HepG2 (cell line): ENCODE data around the gene TOP2A. TPM values are rescaled to one million over a fixed set of nuclear protein-coding genes. Genes with fewer than 3 reads are reported as not detected.
A peak's percentile ranks its signal among the peaks of the same experiment; 100 is the strongest.

Experiments
- FOXM1 ChIP-seq: sonication (generic); formaldehyde crosslinking; IDR thresholded peaks from 2 replicates; pipeline ENCODE4 v1.5.0; 2020; ENCODE audit warnings: missing genetic modification reagents
- HDAC1 ChIP-seq: sonication (generic); formaldehyde crosslinking; IDR thresholded peaks from 2 replicates; pipeline ENCODE4 v1.5.1; 2020; ENCODE audit warnings: mild to moderate bottlenecking, missing genetic modification reagents
- HNRNPUL1 ChIP-seq: fragments of 200-400 bp; formaldehyde crosslinking; IDR thresholded peaks from 2 replicates; pipeline ENCODE4 v1.6.1; 2017; ENCODE audit warnings: low read depth, mild to moderate bottlenecking, low read length, moderate library complexity
- HOXA5 ChIP-seq: sonication (generic); formaldehyde crosslinking; IDR thresholded peaks from 2 replicates; pipeline ENCODE4 v1.4.0; 2020; ENCODE audit warnings: missing genetic modification reagents
- MLLT10 ChIP-seq: sonication (generic); formaldehyde crosslinking; IDR thresholded peaks from 2 replicates; pipeline ENCODE4 v1.4.0; 2020; ENCODE audit warnings: missing genetic modification reagents
- MTF2 ChIP-seq: sonication (generic); formaldehyde crosslinking; IDR thresholded peaks from 2 replicates; pipeline ENCODE4 v1.5.0; 2020; ENCODE audit warnings: missing genetic modification reagents, borderline replicate concordance
- TBX2 ChIP-seq: sonication (generic); formaldehyde crosslinking; IDR thresholded peaks from 2 replicates; pipeline ENCODE4 v1.5.0; 2020; ENCODE audit warnings: missing genetic modification reagents, mild to moderate bottlenecking, borderline replicate concordance
- ZNF124 ChIP-seq: sonication (generic); formaldehyde crosslinking; IDR thresholded peaks from 2 replicates; pipeline ENCODE4 v1.4.0; 2020; ENCODE audit warnings: missing genetic modification reagents
- ZNF34 ChIP-seq: sonication (generic); formaldehyde crosslinking; IDR thresholded peaks from 2 replicates; pipeline ENCODE4 v1.4.0; 2020; ENCODE audit warnings: mild to moderate bottlenecking, missing genetic modification reagents, borderline replicate concordance
- ZNF550 ChIP-seq: sonication (generic); formaldehyde crosslinking; IDR thresholded peaks from 2 replicates; pipeline ENCODE4 v1.4.0; 2020; ENCODE audit warnings: mild to moderate bottlenecking, missing genetic modification reagents, borderline replicate concordance
- ZZZ3 ChIP-seq: sonication (generic); formaldehyde crosslinking; IDR thresholded peaks from 2 replicates; pipeline ENCODE4 v1.4.0; 2020; ENCODE audit warnings: missing genetic modification reagents, mild to moderate bottlenecking, borderline replicate concordance
- polyA plus RNA-seq, 8 experiments: library from polyadenylated mRNA; depleted of rRNA in 3 of 8; stranded (reverse) in 7 of 8; unstranded in 1 of 8; fragments of >200 nt; fragmentation: Illumina TruSeq in 4 of 8; extraction: Trizol in 4 of 8; gene quantifications; 2 replicates each; pipeline versions ENCODE4 v1.2.1 to v1.2.3, GENCODE V29; 2011 to 2016; ENCODE audit warnings: low read depth in 4 of 8, missing spikeins in 1 of 8, mixed read lengths in 1 of 8; ENCODE audit not compliant: insufficient read depth in 1 of 8
- total RNA-seq, 5 experiments: library from RNA; depleted of rRNA; stranded (reverse); fragments of >200 nt; fragmentation: Illumina TruSeq; extraction: Trizol; gene quantifications; 2 replicates each; pipeline ENCODE4 v1.2.3, GENCODE V29; 2016; ENCODE audit warnings: low read depth in 1 of 5
- TF ChIP-seq, protein P1 (sequence below): sonication (generic); formaldehyde crosslinking; IDR thresholded peaks from 2 replicates; pipeline ENCODE4 v1.4.0; 2020; ENCODE audit warnings: missing genetic modification reagents, borderline replicate concordance
- TF ChIP-seq, protein P2 (sequence below): sonication (generic); formaldehyde crosslinking; IDR thresholded peaks from 2 replicates; pipeline ENCODE4; 2020; ENCODE audit warnings: missing genetic modification reagents, mild to moderate bottlenecking, borderline replicate concordance
- TF ChIP-seq, protein P3 (sequence below): sonication (generic); formaldehyde crosslinking; IDR thresholded peaks from 2 replicates; pipeline ENCODE4 v1.5.0; 2020; ENCODE audit warnings: mild to moderate bottlenecking, low read depth, missing genetic modification reagents, borderline replicate concordance
- TF ChIP-seq, protein P4 (sequence below): sonication (generic); formaldehyde crosslinking; IDR thresholded peaks from 2 replicates; pipeline ENCODE4 v1.4.0; 2020; ENCODE audit warnings: missing genetic modification reagents
- TF ChIP-seq, protein P5 (sequence below): sonication (generic); formaldehyde crosslinking; IDR thresholded peaks from 2 replicates; pipeline ENCODE4 v1.5.0; 2020; ENCODE audit warnings: missing genetic modification reagents
- TF ChIP-seq, protein P6 (sequence below): sonication (generic); formaldehyde crosslinking; IDR thresholded peaks from 2 replicates; pipeline ENCODE4 v1.5.0; 2020; ENCODE audit warnings: missing genetic modification reagents
- TF ChIP-seq, protein P7 (sequence below): sonication (generic); formaldehyde crosslinking; conservative IDR thresholded peaks from 2 replicates; pipeline ENCODE4 v1.4.0; 2020; ENCODE audit warnings: missing genetic modification reagents

TOP2A gene
- total and polyA plus RNA-seq, 2 of the 13 experiments (the other 11 are each of a cell fraction or from before 2014, with no cell fraction given) = 108 to 327 TPM

DNA sequence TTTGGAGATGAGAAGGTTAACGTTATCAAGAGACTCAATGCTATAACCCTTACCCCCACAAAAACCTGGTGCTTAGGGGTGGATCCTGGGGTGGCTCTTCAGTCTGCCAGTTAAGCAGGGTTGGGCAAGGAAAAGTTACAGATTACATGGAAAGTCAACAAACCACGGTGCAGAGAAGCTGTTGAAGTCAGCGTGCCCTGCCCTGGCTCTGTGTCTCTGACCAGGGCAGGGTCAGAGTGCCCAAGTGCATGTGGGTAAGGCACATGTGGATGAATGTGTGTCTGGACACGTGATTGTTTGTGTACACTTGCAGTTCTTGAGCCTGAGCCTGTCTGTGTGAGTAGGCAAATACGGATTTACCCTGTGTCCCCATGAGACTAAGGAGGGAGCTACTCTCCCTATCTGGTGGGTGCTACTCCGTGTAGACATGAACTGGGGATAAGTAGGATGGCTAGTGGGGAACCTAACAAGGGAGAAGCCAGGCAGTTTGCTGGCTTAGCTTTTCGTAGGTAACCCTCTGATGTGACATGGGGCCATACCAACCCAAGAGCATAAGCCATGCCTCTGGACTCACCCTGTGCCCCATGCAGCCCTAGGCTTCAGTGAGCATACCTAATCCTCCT is 31.1 kb upstream of the TOP2A start (continued):
- TF ChIP-seq, protein P1, sequence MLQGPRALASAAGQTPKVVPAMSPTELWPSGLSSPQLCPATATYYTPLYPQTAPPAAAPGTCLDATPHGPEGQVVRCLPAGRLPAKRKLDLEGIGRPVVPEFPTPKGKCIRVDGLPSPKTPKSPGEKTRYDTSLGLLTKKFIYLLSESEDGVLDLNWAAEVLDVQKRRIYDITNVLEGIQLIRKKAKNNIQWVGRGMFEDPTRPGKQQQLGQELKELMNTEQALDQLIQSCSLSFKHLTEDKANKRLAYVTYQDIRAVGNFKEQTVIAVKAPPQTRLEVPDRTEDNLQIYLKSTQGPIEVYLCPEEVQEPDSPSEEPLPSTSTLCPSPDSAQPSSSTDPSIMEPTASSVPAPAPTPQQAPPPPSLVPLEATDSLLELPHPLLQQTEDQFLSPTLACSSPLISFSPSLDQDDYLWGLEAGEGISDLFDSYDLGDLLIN = no peak
- no peak for TF ChIP-seq MLLT10 (CRISPR knock-in tag)
- TF ChIP-seq ZNF550 (CRISPR knock-in tag) = no peak
- TF ChIP-seq, protein P2, sequence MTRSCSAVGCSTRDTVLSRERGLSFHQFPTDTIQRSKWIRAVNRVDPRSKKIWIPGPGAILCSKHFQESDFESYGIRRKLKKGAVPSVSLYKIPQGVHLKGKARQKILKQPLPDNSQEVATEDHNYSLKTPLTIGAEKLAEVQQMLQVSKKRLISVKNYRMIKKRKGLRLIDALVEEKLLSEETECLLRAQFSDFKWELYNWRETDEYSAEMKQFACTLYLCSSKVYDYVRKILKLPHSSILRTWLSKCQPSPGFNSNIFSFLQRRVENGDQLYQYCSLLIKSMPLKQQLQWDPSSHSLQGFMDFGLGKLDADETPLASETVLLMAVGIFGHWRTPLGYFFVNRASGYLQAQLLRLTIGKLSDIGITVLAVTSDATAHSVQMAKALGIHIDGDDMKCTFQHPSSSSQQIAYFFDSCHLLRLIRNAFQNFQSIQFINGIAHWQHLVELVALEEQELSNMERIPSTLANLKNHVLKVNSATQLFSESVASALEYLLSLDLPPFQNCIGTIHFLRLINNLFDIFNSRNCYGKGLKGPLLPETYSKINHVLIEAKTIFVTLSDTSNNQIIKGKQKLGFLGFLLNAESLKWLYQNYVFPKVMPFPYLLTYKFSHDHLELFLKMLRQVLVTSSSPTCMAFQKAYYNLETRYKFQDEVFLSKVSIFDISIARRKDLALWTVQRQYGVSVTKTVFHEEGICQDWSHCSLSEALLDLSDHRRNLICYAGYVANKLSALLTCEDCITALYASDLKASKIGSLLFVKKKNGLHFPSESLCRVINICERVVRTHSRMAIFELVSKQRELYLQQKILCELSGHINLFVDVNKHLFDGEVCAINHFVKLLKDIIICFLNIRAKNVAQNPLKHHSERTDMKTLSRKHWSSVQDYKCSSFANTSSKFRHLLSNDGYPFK (CRISPR knock-in tag) = 0 out of 2 replicates have a peak, but pooled peaks have one; percentile 45
- TF ChIP-seq ZNF34 (CRISPR knock-in tag) = no peak
- TF ChIP-seq, protein P3, sequence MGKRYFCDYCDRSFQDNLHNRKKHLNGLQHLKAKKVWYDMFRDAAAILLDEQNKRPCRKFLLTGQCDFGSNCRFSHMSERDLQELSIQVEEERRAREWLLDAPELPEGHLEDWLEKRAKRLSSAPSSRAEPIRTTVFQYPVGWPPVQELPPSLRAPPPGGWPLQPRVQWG = no peak
- TF ChIP-seq ZZZ3 (CRISPR knock-in tag) = peak; percentile 33; the same call in 1 of the 2 replicates
- TF ChIP-seq, protein P4, sequence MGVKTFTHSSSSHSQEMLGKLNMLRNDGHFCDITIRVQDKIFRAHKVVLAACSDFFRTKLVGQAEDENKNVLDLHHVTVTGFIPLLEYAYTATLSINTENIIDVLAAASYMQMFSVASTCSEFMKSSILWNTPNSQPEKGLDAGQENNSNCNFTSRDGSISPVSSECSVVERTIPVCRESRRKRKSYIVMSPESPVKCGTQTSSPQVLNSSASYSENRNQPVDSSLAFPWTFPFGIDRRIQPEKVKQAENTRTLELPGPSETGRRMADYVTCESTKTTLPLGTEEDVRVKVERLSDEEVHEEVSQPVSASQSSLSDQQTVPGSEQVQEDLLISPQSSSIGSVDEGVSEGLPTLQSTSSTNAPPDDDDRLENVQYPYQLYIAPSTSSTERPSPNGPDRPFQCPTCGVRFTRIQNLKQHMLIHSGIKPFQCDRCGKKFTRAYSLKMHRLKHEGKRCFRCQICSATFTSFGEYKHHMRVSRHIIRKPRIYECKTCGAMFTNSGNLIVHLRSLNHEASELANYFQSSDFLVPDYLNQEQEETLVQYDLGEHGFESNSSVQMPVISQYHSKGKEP (CRISPR knock-in tag) = no peak
- no peak for TF ChIP-seq HOXA5 (CRISPR knock-in tag)
- TF ChIP-seq MTF2 (CRISPR knock-in tag) = peak; percentile 40; the same call in 1 of the 2 replicates
- TF ChIP-seq, protein P5, sequence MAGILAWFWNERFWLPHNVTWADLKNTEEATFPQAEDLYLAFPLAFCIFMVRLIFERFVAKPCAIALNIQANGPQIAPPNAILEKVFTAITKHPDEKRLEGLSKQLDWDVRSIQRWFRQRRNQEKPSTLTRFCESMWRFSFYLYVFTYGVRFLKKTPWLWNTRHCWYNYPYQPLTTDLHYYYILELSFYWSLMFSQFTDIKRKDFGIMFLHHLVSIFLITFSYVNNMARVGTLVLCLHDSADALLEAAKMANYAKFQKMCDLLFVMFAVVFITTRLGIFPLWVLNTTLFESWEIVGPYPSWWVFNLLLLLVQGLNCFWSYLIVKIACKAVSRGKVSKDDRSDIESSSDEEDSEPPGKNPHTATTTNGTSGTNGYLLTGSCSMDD (CRISPR knock-in tag) = 0 out of 2 replicates have a peak, but pooled peaks have one; percentile 35
- TF ChIP-seq, protein P6, sequence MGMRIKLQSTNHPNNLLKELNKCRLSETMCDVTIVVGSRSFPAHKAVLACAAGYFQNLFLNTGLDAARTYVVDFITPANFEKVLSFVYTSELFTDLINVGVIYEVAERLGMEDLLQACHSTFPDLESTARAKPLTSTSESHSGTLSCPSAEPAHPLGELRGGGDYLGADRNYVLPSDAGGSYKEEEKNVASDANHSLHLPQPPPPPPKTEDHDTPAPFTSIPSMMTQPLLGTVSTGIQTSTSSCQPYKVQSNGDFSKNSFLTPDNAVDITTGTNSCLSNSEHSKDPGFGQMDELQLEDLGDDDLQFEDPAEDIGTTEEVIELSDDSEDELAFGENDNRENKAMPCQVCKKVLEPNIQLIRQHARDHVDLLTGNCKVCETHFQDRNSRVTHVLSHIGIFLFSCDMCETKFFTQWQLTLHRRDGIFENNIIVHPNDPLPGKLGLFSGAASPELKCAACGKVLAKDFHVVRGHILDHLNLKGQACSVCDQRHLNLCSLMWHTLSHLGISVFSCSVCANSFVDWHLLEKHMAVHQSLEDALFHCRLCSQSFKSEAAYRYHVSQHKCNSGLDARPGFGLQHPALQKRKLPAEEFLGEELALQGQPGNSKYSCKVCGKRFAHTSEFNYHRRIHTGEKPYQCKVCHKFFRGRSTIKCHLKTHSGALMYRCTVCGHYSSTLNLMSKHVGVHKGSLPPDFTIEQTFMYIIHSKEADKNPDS = no peak
- peak; percentile 83; the same call in 1 of the 2 replicates for TF ChIP-seq ZNF124 (CRISPR knock-in tag)
- no peak for TF ChIP-seq HNRNPUL1
- peak; percentile 89; the same call in 1 of the 2 replicates for TF ChIP-seq TBX2 (CRISPR knock-in tag)
- TF ChIP-seq FOXM1 (CRISPR knock-in tag) = no peak
- TF ChIP-seq, protein P7, sequence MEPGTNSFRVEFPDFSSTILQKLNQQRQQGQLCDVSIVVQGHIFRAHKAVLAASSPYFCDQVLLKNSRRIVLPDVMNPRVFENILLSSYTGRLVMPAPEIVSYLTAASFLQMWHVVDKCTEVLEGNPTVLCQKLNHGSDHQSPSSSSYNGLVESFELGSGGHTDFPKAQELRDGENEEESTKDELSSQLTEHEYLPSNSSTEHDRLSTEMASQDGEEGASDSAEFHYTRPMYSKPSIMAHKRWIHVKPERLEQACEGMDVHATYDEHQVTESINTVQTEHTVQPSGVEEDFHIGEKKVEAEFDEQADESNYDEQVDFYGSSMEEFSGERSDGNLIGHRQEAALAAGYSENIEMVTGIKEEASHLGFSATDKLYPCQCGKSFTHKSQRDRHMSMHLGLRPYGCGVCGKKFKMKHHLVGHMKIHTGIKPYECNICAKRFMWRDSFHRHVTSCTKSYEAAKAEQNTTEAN (CRISPR knock-in tag) = peak; percentile 96; the same call in 1 of the 2 replicates
- peak; percentile 83 for TF ChIP-seq HDAC1 (CRISPR knock-in tag)
